Neuron (in vitro differentiated cells): Measurements from ENCODE around the gene TP63.

Experiments
- H2AFZ ChIP-seq: one replicate; pipeline ENCODE4 v1.6.1; 2013; ENCODE audit warnings: low read depth, mild to moderate bottlenecking, inconsistent platforms, low read length, moderate library complexity
- H3K27me3 ChIP-seq: one replicate; pipeline ENCODE4 v1.6.1; 2013; ENCODE audit warnings: low read length; ENCODE audit not compliant: insufficient read depth
- H3K36me3 ChIP-seq: one replicate; pipeline ENCODE4 v1.6.1; 2013; ENCODE audit warnings: low read length; ENCODE audit not compliant: insufficient read depth
- H3K4me1 ChIP-seq: one replicate; pipeline ENCODE4 v1.6.1; 2013; ENCODE audit warnings: low read length; ENCODE audit not compliant: insufficient read depth
- H3K4me3 ChIP-seq: 2 replicates; pipeline ENCODE4 v1.5.1; 2013; ENCODE audit warnings: mild to moderate bottlenecking, low read length, moderate library complexity
- H3K9me3 ChIP-seq: one replicate; pipeline ENCODE4 v1.6.1; 2013; ENCODE audit warnings: low read length

Gene TP63

DNA sequence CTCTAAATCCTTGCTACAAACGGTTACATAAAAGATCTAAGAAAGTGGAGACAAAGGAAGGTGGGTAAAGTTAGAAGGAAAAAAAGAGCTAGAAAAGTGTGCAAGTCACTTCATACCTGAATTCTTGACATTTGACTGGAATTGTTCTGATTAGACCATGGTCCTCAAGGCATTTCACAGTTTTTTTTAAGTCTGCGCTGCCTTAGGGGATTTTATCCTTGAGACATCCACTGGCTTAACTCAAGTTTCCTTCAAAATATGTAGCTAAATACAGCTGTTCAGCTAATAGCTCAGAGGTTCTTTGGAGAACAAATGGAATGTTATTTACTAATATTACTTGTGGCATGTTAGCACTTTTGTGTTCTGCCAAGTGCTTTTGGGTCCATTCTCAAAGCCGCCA lies 236.9 kb downstream of the TP63 start:
- Histone ChIP-seq H3K27me3 (peaks cover 4% of the 10 kb centered on the region), H3K36me3 (no peaks in the 10 kb centered on the region), H3K9me3 (no peaks in the 10 kb centered on the region), H3K4me3 (no peak overlapping the region), H2AFZ (no peak overlapping the region), H3K4me1 (no peaks in the 10 kb centered on the region)

DNA sequence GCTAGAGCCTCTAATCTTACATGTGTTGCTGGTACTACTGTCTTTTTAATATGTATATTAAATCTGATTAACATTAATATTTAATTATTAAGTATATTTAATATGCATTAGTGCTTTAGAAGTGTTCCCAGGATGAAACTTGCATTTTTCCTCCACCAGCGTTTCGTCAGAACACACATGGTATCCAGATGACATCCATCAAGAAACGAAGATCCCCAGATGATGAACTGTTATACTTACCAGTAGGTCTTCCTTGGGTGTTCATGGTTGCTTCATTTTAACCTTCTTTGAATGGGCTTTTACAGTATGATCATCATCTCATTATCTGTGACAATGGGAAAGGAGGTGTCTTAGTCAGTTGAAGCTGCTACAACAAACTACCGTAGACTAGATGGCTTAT lies 238.0 kb downstream of the TP63 start:
- no peaks in the 10 kb centered on the region for H3K4me1 ChIP-seq
- no peak overlapping the region for H3K4me3 ChIP-seq
- no peaks in the 10 kb centered on the region for H3K27me3 ChIP-seq
- H3K9me3 ChIP-seq = no peaks in the 10 kb centered on the region
- no peak overlapping the region for H2AFZ ChIP-seq
- no peaks in the 10 kb centered on the region for H3K36me3 ChIP-seq

DNA sequence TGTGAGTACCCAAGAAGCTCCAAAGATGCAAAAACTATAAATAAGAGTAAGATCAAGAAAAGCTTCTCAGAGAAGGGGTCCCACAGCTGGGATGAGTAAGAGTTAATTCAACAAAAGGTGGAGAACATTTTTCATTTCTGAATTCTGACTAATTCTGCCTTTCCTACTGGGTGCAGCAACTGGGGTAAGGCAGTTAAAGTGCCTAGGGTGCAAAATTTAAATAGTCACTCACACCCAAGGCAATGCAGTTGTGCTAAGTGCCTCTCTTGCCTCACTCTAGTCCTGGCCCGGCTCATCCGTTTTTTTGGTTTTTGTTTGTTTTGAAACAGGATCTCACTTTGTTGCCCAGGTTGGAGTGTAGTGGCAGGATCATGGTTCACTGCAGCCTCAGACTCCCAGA lies 240.2 kb downstream of the TP63 start:
- Histone ChIP-seq H2AFZ (no peak overlapping the region), H3K4me1 (no peaks in the 10 kb centered on the region), H3K36me3 (no peaks in the 10 kb centered on the region), H3K27me3 (no peaks in the 10 kb centered on the region), H3K4me3 (no peak overlapping the region), H3K9me3 (no peaks in the 10 kb centered on the region)

DNA sequence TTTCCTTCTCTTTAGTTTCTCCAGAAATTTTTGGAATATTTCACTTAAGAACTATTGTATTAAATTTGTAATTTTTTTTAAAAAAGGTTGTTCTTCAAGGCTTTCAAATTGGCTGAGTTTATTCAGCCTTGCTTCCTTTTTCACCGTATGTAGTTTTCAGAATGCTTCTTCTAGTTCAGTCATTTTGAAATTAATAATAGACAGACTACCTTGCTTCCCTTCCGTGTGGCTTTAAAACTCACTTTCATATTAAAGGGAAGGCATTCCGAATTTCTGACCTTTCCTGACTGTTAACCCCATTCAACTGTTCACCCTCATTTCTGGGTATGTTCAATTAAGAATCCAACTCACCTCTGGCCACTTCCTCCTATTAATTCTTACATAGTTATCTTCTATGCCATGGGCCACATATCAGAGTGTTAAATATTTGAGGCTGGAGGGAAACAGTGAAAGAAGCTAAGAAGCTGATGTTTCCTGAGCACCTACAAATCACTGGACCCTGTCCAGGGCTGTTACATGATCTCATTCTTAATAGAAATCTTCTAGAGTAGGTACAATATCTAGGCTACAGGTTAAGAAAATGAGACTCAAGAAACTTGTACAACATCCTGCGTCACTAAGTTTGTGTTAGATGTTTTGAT lies 252.0 kb downstream of the TP63 start:
- Histone ChIP-seq H2AFZ (no peak overlapping the region), H3K4me3 (no peak overlapping the region), H3K36me3 (no peaks in the 10 kb centered on the region), H3K9me3 (no peaks in the 10 kb centered on the region), H3K4me1 (no peaks in the 10 kb centered on the region), H3K27me3 (peaks cover 7% of the 10 kb centered on the region)

GRCh38 chr3:189890496-189890895 lies 259.3 kb downstream of the TP63 start:
- no peaks in the 10 kb centered on the region for H3K9me3 ChIP-seq
- no peaks in the 10 kb centered on the region for H3K4me1 ChIP-seq
- H3K4me3 ChIP-seq = no peak overlapping the region

GRCh38 chr3:189896533-189896932 lies 265.3 kb downstream of the TP63 start:
- H3K9me3 ChIP-seq = no peaks in the 10 kb centered on the region
- no peaks in the 10 kb centered on the region for H3K4me1 ChIP-seq
- no peak overlapping the region for H2AFZ ChIP-seq
- H3K36me3 ChIP-seq = no peaks in the 10 kb centered on the region
- no peaks in the 10 kb centered on the region for H3K27me3 ChIP-seq
- H3K4me3 ChIP-seq = no peak overlapping the region

More at GRCh38 chr3:189890496-189890895, 259.3 kb downstream of the TP63 start:
- Histone ChIP-seq H2AFZ (no peak overlapping the region), H3K27me3 (no peaks in the 10 kb centered on the region), H3K36me3 (no peaks in the 10 kb centered on the region)

- no peak overlapping the region for H3K4me3 ChIP-seq
- H3K9me3 ChIP-seq = no peaks in the 10 kb centered on the region
- no peaks in the 10 kb centered on the region for H3K27me3 ChIP-seq
- H2AFZ ChIP-seq = no peak overlapping the region
- H3K4me1 ChIP-seq = no peaks in the 10 kb centered on the region
- no peaks in the 10 kb centered on the region for H3K36me3 ChIP-seq
Observed at GRCh38 chr3:189897406-189897805, 266.2 kb downstream of the TP63 start.

DNA sequence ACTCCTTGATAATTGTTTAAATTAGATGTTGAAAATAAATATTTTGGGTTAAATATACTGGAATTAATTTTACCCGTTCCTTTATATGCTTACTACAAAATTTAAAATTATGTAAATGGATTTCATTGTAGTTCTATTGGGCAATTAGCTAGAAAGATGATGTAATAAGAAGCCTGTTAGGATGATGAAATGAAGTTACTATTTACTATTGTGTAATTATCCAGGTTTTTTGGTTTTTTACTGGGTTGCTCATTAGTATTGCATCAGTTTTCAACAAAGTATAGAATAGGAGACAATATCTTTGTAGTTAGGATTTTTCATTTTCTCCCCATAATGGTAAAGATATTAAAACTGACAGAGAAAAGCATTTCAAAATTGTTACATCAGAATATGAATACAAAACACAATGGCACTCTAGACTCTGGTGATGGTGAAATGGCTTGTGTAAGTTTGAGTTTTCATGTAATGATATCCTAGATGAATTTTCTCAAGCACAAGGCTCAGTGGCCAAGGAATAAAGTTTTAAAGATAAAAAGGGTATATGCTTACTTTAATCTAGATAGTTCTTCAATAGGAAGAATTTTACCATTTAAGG lies 267.5 kb downstream of the TP63 start:
- Histone ChIP-seq H3K4me3 (no peak overlapping the region), H3K27me3 (no peaks in the 10 kb centered on the region), H3K9me3 (no peaks in the 10 kb centered on the region), H3K4me1 (no peaks in the 10 kb centered on the region), H3K36me3 (no peaks in the 10 kb centered on the region), H2AFZ (no peak overlapping the region)

DNA sequence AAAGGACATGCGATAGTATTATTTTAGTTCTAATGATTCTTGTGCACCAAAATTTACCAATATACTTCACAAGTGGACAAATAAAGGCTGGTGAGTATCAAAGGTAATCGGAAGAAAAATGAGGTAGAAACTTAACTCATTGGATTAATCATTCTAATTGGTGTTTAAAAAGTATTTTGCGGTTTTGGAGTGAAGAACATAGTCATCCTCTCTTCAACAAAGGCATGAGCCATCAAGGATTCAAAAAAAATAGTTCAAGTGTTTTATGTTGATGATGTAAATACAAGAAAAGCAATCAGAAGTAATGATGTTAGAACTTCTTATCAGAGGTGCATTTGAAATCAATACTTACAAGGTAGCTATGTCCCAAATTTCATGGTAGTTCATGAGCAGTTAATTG lies 268.0 kb downstream of the TP63 start:
- H3K9me3 ChIP-seq = no peaks in the 10 kb centered on the region
- no peak overlapping the region for H2AFZ ChIP-seq
- no peaks in the 10 kb centered on the region for H3K27me3 ChIP-seq
- H3K4me1 ChIP-seq = no peaks in the 10 kb centered on the region
- H3K36me3 ChIP-seq = no peaks in the 10 kb centered on the region
- H3K4me3 ChIP-seq = no peak overlapping the region

DNA sequence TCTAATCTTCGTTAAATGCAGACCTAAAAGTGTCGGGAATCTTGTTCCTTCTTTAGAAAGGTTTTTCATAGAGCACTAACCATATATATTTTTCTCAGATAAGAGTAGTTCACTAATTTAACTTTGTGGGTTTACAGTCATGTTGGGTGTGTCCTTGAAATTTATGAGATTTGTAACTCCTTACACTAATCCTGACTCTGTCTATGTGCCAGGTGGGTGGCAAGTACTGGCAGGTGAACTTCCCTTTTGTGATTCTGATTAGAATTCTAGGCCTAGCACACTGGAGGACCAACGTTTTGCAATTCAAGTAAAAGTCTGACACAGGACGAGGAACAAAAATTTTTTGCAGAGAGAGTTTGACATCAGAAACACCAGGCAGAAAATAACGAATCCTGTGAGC lies 269.4 kb downstream of the TP63 start:
- Histone ChIP-seq H3K4me1 (no peaks in the 10 kb centered on the region), H3K4me3 (no peak overlapping the region), H3K27me3 (no peaks in the 10 kb centered on the region), H3K36me3 (no peaks in the 10 kb centered on the region), H3K9me3 (no peaks in the 10 kb centered on the region), H2AFZ (no peak overlapping the region)

- Histone ChIP-seq H3K36me3 (no peaks in the 10 kb centered on the region), H2AFZ (no peak overlapping the region), H3K27me3 (no peaks in the 10 kb centered on the region), H3K4me3 (no peak overlapping the region), H3K9me3 (no peaks in the 10 kb centered on the region), H3K4me1 (no peaks in the 10 kb centered on the region)
Observed at GRCh38 chr3:189901481-189901880, 270.3 kb downstream of the TP63 start.

GRCh38 chr3:189902230-189903186 lies 271.3 kb downstream of the TP63 start:
- H2AFZ ChIP-seq = no peak overlapping the region
- H3K9me3 ChIP-seq = no peaks in the 10 kb centered on the region
- H3K4me1 ChIP-seq = no peaks in the 10 kb centered on the region
- H3K4me3 ChIP-seq = no peak overlapping the region
- H3K27me3 ChIP-seq = no peaks in the 10 kb centered on the region
- no peaks in the 10 kb centered on the region for H3K36me3 ChIP-seq

GRCh38 chr3:189903562-189904250 lies 272.5 kb downstream of the TP63 start:
- H3K4me1 ChIP-seq = no peaks in the 10 kb centered on the region
- H3K27me3 ChIP-seq = no peaks in the 10 kb centered on the region
- no peak overlapping the region for H2AFZ ChIP-seq

More at GRCh38 chr3:189903562-189904250, 272.5 kb downstream of the TP63 start:
- Histone ChIP-seq H3K36me3 (no peaks in the 10 kb centered on the region), H3K9me3 (no peaks in the 10 kb centered on the region), H3K4me3 (no peak overlapping the region)
